Right hindlimb (tissue), 1 donor: ENCODE data around the gene CNPY4.
A peak's percentile ranks its signal among the peaks of the same experiment; 100 is the strongest.

Source experiments
- DNase-seq: peaks from one replicate; pipeline ENCODE4 v3.0.0-alpha.2; 2018

The CNPY4 gene

DNA sequence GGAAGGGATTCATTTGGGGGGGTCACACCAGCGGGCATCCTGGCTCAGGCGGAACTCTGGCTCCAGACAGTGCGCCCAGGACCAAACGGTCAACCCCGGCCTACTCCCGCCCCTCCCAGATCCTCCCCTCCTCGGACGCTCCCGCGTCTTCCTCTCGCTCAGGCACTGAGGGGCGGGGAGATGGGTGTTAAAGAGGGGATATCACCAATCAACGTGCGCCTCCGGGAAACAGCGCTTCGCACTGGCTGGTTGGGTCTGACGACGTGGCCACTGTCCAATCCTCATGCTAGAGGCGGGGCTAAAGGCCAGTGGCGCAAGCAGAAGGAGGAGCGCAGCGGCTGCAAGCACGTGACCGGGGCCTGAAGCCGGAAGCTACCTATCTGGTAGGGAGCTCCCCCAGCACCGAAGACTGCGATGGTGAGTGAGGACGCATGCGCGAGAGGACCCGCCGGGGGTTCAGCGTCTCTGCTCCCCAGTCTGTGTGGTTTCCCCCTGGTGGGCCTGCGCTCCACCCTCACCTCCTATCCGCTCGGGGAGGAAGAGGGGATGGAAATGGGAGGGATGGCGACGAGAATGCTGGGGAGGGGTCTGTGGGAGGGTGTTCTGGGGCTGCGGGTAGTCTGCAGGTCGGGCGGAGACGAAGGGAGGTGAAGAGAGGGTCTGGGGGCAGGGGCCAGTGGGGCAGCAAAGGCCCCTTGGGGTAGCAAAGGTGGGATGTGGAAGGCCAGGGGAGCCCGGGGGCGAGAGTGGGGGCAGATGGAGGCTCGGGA is 29.3 kb downstream of the CNPY4 start, which contains the start of gene LAMTOR4:
LAMTOR4 (plus strand) TSS at position 360 of the 770 bp plus-strand sequence; CDS start at position 415, 55 bp downstream.
- peak; percentile 99 for DNase-seq

- no peak for DNase-seq
Observed at GRCh38 chr7:100152404-100152803, 33.0 kb downstream of the CNPY4 start.

DNA sequence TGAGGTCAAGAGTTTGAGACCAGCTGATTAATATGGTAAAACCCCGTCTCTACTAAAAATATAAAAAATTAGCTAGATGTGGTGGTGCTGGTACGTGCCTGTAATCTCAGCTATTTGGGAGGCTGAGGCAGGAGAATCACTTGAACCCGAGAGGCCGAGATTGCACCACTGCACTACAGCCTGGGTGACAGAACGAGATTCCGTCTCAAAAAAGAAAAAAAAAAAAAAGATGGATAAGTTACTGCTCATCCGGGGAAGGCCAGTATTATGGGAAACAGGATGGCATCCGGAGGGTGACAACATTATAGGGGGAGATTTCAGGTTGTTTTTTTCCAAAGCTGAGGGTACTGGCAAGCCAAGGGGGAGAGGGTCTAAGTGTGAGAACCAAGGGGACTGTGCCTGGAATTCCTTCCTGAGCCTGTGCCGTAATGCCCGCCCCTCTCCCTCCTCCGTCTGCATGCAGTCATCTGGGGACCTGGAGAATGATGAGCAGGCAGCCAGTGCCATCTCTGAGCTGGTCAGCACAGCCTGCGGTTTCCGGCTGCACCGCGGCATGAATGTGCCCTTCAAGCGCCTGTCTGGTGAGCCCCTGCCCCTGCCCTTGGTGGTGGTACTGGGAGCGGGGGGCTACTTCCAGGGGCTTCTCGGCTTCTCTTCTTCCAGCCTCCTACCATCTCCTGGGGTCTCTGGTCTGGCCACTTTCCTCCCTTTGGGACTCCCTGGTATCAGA is 33.7 kb downstream of the CNPY4 start:
- DNase-seq, result no peak

GRCh38 chr7:100153708-100154535 is 34.5 kb downstream of the CNPY4 start:
- DNase-seq, result no peak

DNA sequence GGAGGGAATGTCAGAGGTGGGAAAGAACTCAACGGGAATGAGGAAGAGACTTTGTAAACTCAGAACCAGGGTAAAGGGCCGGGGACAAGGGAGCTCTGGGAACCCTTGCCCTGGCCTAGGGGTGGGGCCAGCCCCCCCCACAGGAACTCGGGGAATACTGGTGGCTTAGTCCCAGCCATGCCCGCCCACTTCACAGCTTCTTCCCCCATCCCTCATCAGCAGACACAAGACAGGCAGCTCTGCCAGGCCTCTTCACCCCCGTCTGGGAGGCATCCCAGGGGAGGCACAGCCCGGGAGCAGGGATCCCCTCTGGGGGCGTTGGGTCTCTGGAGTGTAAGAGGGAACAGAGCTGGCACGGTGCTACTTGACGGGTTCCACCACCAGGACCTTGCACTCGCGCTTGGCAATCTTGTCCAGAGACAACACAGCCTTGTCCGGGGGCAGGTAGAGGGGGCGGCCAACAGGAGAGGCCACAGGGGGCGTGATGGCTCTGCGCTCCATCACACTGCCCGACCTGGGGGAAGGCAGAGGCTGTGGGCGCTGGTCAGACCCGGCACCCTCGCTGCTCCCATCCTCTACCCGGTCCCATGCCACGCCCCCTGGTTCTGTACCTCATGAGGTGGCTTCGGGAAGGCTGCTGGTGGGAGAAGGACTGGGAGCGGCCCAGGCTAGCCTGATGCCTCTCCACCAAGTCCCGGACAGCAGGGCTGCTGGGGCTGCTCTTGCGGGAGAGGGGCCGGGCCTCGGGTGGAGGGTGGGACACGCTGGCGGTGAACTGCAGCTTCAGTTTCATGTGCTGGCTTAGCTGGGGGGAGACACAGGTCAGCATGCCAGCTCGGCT is 35.4 kb downstream of the CNPY4 start:
- no peak for DNase-seq

DNA sequence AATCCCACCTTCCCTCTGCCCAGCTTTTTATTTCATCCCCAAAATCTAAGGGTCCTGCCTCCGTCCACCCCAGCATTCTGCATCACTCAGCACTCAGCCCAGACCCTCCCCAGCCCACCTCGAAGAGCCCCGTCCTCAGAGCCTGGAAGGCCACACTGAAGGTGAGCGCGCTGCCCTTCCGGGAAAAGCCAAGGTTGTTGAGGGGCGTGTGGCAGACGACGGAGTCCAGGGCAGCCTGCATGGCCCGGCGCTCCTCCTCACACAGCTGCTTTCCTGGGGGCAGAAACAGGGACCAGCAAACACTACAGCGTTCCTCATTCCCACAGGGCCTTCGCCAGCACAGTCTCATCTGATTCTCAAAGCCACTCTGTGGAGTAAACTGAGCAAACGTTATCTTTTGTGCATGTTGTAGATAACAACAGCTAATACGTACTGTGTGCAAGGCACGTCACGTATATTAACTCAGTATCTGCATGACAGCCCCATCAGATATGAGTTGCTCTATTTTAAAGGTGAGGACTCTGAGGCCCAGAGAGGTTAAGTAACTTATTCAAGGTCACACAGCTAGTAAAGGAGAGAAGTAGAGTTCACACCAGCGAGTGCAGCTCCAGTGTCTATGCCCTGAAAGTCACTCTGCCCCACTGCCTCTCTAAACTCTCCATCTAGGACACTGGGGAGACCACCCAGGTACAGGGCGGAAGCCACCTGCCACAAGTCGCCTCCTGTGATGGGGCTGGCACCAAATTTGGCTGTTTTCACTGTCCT is 36.3 kb downstream of the CNPY4 start:
- no peak for DNase-seq

- DNase-seq, result peak; percentile 19
Observed at GRCh38 chr7:100156331-100157068, 37.1 kb downstream of the CNPY4 start.

- no peak for DNase-seq
Observed at GRCh38 chr7:100157069-100157333, 37.6 kb downstream of the CNPY4 start.

GRCh38 chr7:100157334-100158228 is 38.1 kb downstream of the CNPY4 start:
- DNase-seq, result peak; percentile 34

GRCh38 chr7:100158229-100159098 is 39.0 kb downstream of the CNPY4 start, which contains the start of gene TRAPPC14:
TSS of gene TRAPPC14 (minus strand) at chr7:100158723. CDS start at chr7:100158499, 224 bp downstream.
- DNase-seq, result peak; percentile 95

GRCh38 chr7:100159099-100159623 is 39.7 kb downstream of the CNPY4 start:
- no peak for DNase-seq

GRCh38 chr7:100160067-100160466 is 40.6 kb downstream of the CNPY4 start:
- DNase-seq, result peak; percentile 18

DNA sequence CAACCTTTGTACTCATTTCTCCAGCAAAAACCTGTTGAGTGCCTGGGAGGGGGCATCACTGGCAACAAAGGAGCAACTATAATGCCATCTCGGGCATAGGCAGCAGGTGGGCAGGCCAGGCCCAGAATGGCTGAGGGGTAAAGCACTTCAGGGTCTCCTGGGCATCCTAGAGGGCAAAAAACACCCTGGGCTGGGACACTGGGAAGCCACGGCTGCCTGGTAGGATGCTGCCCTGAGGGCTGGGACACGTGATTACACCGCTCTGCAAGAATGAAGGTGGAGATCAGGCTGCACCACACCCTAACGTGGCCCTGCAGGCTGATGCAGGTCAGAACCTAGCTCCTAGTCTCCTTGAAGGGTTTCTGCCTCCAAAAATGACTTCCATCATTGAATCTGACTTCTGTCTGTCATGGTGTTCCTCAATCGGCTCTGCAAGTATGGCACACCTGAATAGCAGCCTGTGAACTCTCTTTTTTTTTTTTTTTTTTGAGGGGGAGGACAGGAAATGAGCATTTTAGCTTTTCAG is 43.6 kb downstream of the CNPY4 start:
- no peak for DNase-seq

GRCh38 chr7:100163871-100164270 is 44.4 kb downstream of the CNPY4 start:
- no peak for DNase-seq

GRCh38 chr7:100166317-100166940 is 47.0 kb downstream of the CNPY4 start:
- DNase-seq, result no peak

- no peak for DNase-seq
Observed at GRCh38 chr7:100166970-100167911, 47.8 kb downstream of the CNPY4 start.

GRCh38 chr7:100167912-100168323 is 48.5 kb downstream of the CNPY4 start:
- no peak for DNase-seq
